HG03025 (cell line): ENCODE results near the gene BSPRY.
A peak's percentile ranks its signal among the peaks of the same experiment; 100 is the strongest.
"Not testable (repeated sequence)": the region's sequence is repeated elsewhere in the genome, so short reads cannot be mapped to it uniquely, and the experiment has no call there.

Source experiments
- ATAC-seq: cut with Tn5 transposase; IDR thresholded peaks from one replicate; pipeline ENCODE4 v1.9.1; 2021; ENCODE audit warnings: mild to moderate bottlenecking, moderate library complexity; ENCODE audit not compliant: unreplicated experiment, low FRiP score

The BSPRY gene

DNA sequence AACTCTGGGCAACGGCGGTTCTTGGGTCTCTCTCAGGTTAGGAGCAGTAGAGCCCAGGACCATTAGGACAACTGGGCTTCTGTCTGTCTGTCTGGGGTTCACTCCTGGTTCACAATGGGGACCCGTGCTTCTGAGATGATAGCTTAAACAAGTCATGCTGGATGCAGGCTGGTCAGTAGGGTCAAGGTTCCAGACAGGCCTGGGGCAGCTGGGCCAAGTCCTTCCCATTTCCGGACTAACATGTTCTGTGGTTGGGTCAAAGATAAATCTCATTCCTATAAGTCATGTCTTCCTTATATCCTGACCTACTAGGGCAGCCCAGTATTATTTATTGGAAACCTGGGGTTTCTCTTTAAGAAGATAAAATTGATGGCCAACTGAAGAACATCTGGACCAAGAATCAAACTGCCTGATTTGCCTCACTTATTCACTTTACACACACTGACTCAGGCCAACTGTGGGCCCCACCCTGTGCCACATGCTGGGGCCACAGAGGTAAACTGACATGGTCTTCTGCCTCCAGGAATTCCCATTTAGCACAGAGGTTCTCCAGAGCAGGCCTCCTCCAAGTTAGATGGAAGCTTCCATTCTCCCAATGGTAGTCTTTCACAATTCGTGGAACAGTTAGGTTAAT, 19.1 kb downstream of the BSPRY start:
- no peak for ATAC-seq

DNA sequence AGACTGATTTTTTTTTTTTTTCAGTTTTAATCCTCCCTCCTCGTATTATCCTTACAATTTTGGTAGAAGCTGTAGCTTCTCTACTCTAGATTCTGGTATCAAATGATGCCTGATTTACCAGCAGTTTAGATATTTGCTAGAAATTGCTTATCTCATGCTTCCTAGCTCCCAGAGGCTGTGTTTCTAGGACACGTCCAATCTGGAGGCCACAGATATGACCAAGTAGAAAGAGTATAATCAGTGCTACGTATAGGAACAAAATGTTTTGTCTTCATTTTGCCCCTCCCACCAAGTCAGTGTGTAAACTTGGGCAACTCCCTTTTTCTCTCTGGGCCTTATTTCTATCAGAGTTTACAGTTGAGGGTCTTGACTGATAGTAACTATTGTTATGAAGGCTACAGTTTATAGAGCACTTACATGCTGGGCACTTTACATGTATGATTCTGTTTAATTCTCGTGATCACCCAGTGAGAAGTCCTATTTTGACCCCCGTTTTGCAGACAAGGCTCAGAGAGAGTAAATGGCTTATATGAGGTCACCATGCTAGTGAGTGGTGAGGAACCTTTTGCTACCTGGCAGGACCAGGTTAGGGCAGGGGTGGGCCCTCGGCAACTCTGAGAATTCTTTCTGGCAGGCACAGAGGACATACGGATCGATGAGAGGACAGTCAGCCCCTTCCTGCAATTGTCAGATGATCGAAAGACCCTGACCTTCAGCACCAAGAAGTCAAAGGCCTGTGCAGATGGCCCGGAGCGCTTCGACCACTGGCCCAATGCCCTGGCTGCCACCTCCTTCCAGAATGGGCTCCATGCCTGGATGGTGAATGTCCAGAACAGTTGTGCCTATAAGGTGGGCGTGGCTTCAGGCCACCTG, 19.9 kb downstream of the BSPRY start:
- ATAC-seq = no peak

GRCh38 chr9:113369855-113370140, 20.5 kb downstream of the BSPRY start:
- no peak for ATAC-seq

- ATAC-seq = no peak
These were observed 21.5 kb downstream of the BSPRY start for GRCh38 chr9:113370806-113371325.

- no peak for ATAC-seq
These were observed 22.7 kb downstream of the BSPRY start for GRCh38 chr9:113372059-113372458.

DNA sequence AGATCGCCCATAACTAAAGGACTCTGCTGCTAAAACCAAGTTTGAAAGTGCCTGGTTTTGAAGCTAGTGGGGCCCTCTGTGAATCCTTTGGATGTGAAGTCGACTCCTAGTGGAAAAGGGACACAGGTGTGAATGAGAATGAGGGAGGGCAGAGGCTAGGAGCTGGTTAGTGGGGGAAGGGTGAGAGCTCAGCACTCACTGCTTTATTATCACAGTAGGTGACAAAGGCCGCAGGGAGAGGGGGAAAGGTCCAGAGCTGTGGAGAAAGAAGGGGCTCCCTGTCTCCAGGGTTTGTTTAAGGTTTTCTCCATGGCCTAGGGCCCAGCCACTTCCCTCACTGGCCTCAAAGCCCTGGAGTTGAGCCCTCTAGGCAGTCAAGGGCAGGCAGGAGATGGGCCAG, 23.9 kb downstream of the BSPRY start:
- no peak for ATAC-seq

DNA sequence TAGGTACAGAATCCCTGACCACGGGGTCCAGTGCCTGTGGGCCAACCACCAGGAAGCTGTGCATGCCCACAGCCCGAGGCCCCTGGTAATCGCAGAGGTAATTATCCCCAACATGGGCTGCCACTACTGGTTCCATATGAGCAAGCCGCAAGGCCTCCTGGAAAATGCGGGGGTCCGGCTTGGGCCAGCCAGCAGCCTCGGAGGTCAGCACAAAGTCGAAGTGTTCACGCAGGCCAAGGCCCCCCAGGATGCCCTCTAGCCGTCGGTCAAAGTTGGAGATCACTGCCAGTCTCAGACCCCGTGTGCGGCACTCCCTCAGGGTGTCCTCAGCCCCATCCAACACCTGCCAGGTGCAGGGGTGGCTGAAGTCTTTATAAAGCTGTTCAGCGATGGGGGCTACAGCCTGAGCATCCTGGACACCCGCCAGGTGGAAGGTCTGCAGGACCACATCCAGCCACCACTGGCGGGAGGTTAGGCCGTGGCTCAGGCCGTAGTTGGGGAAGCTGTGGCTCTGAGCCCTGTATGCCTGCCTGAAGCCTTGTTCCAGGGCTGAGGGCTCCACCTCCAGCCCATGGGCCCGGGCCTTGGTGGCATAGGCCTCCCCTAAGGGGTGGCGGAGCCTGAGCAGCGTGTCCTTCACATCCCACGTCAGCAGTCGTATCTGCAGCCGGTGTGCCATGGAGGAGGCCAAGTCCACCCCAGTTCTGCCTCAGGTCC, 24.5 kb downstream of the BSPRY start:
- ATAC-seq = no peak

- no peak for ATAC-seq
These were observed 26.0 kb downstream of the BSPRY start for GRCh38 chr9:113375057-113376023.

DNA sequence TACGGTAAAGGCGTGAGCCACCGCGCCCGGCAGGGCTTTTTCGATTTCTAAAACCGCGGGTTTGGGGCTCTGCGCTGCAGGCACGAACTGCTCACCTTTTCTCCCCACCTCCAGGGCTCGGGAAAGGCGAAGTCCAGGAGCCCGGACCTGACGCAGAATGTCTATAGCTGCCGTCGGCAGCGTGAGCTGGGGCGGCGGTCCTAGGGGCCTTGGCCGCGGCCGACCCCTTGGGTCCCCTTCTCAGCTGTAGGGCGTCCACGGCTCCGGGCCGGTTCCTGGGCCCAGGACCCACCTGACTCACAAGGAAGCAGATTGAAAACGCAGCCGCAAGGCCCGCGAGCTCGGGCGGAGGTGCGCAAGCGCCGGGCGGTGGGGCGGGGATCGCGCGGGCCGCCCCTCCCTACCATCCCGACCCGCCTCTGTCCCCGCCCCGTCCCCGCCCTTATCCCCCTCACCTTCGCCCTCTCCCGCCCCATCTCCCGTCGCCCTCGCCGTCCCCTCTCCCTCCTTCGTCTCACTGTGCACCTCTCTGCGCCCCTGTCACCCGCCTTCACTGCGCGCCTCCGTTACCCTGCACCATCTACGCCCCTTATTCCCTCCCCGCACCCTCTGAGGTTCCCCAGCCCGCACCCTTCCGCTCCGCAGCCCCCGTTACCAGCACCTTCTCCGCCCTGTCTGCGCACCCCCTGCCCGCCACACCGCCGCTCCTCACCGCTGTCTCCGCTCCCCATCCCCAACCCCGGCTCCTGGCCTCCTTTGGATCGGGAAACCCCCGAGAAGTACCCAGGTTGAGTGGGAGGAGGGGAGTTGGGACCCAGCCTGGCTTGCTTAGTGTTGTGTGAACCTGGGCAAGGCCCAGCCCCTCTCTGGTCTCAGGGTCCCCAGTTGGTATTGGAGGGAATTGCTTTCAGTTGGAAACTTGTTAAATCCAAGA, 27.6 kb downstream of the BSPRY start, which contains the start of gene HDHD3:
TSS of gene HDHD3 (minus strand) at position 353 of the 934 bp plus-strand sequence. CDS start 2,632 bp downstream, outside the sequence.
- ATAC-seq = peak; percentile 60

GRCh38 chr9:113379094-113379828, 29.9 kb downstream of the BSPRY start:
- not testable (repeated sequence) for ATAC-seq

DNA sequence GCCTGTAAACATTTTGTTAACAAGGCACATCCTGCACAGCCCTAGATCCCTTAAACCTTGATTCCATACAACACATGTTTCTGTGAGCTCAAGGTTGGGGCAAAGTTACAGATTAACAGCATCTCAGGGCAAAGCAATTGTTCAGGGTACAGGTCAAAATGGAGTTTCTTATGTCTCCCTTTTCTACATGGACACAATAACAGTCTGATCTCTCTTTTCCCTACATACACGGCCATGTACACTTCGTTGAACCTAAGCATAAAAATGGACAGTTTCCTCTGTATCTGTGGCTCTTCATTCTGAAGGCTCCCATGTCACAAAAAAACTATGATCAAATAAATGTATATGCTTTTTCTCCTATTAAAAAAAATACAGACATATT, 30.5 kb downstream of the BSPRY start:
- not testable (repeated sequence) for ATAC-seq

GRCh38 chr9:113380869-113381378, 31.6 kb downstream of the BSPRY start:
- no peak for ATAC-seq

GRCh38 chr9:113381441-113381840, 32.1 kb downstream of the BSPRY start:
- not testable (repeated sequence) for ATAC-seq

DNA sequence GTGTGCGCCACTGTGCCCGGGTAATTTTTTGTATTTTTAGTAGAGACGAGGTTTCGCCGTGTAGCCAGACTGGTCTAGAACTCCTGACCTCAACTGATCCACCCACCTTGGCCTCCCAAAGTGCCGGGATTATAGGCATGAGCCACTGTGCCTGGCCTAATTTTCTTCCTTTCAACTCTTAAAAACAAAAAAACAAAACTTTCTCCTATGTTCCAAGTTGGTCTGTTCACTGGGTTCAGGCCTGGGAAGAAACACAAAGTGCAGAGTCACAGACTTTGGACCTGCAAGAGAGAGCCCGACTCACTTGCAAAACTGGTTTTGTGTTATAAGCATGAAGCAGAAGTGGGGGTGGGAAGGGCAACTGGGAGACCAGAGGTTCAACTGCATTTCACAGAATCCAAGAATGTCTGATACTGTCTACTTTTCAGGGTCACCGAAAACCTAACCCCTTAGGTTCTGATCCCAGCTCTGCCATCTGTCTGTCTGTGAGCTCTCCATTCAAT, 32.6 kb downstream of the BSPRY start:
- no peak for ATAC-seq

DNA sequence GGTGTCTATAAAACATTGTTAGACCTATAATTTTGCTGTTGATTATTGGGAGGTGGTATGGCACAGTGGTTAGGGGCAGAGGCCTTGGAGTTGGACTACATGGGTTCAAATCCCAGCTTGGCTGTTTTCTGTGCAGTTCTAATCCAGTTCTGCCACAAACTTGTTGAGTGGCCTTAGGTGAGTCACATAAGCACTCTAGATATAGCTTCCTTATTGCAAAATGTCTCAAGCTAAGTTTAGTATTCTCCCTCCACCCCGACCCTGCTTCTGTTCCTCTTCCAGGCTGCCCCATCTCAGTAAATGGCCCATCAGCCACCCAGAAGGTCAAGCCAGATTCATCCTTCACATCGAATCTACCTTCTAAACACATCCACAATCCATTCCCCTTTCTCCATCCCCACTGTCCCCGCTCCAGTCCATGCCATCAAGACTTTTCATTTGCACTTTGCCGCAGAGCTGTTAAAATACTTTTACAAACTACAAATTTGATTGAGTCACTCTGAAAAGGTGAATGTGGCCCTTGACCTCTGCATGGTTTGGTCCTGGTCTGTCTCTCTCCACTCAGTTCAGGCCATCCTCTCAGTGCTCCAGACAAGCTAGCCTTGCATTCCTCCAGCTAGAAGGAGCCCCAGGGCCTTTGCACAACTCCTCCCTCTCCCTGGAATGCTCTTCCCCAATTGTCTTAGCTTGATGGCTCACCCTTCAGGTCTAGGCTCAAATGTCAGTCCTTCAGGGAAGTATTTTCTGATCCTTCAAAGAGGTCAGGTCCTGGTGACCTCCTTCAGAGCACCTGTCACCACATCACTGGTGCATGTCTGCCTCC, 37.4 kb downstream of the BSPRY start:
- no peak for ATAC-seq

- no peak for ATAC-seq
These were observed 38.4 kb downstream of the BSPRY start for GRCh38 chr9:113387560-113388230.
